Nucleus accumbens (tissue), 56 donors: ENCODE data around the gene LRIT1.
A peak's percentile ranks its signal among the peaks of the same experiment; 100 is the strongest.

Experiments used
- DNase-seq, 56 donors: peaks; one replicate each; lab custom pipeline; 2025; lab: John Stamatoyannopoulos, UW

LRIT1 gene

DNA sequence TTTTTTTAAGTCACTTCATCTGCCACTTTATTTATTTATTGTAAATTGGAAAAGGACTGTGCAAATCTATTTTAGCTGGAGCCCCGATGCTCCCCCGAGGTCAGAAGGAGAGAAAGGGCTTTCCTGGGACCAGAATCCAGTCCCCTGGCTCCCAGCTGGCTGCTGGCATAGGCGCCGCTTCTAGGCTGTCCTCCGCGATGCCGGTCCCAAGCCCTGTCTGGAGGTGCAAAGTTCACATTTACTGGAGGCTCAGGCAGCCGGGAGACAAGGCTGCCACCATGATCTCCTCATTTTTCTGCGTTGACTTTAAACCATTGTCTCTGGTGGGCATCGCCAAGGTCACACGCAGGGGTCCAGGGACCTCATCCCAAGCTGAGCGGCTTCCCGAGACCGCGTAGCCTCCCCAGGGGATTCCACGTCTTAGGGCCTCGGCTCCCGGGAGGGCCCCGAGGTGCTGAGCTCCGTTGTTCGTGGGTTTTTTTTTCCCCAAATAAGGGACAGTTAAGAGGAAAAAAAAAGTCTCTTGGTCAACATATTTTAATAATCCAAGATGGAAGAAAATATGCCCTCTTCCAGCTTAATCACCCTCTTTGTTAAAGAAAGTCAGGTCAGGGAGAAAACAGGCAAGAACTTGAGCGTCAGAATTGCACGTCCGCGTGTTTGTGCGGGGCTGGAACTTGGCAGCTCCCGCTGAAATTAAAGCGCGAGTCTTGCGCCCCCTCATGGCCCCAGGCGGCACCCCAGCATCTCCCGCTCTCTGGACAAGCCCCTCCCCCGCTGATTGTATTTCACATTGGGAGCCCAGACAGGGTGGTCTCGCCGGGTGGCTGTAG is 15.4 kb upstream of the LRIT1 start:
- DNase-seq, result peak in 39 of 56 donors; percentile 7 to 75 (median 36)

DNA sequence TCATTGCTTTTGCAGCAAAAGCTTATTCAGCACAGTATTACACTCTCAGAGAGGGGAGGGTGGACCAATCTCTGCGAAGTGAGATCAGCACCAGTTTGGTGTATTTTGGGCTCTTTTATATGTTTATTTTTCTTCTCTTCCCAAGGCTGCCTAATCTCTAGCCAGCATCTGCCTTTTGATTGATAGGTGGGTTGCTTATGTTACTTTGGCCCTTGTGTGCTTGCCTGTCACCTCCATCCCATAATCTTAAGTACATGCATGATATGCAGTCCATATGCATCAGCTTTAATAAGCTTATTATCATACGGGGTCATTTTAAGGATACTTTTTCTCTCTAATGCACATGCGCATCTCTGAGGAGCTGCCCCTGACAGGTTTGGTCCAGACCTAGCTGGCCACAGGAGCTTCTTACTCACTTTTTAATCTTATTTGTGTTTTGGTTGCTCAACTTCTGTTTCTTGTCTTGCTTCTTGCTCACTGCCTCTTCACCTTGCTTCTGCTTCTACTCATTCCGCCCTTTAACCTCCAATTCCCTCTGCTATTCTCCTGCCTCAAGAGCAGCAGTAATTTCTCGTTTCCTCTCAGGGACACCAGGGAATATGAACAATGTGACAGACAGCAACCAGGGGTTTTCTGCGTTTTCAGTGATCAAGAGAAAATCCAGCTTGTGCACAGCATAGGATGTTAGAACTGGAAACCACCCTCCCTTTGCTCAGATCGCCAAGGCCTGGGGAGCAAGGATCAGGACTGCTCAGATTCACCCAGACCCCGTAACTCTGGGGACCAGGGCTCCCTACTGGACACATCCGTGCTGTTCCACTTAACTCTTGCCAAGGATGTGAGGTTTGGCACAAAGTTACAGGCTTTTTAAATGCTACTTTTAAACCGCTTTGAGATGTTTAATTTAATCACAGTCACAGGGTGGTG is 13.5 kb upstream of the LRIT1 start:
- DNase-seq, result no peak

DNA sequence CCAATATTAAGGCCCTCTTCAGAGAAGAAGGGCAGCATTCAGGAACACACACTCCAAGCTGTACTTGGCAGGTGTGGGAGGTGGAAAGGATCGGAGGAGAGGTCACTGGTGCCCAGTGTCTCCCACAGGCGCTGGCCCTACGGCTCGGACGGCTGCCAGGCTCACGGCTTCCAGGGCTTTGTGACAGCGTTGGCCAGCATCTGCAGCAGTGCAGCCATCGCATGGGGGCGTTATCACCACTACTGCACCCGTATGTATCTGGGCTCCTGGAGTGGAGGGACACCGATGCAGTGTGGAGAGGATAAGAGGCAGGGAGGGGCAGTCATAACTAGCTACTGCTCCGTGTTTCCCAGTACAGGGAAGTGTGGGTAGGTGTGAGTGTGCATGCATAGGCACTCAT is 7.4 kb upstream of the LRIT1 start:
- peak in 2 of 56 donors; percentile 8 to 30 for DNase-seq

DNA sequence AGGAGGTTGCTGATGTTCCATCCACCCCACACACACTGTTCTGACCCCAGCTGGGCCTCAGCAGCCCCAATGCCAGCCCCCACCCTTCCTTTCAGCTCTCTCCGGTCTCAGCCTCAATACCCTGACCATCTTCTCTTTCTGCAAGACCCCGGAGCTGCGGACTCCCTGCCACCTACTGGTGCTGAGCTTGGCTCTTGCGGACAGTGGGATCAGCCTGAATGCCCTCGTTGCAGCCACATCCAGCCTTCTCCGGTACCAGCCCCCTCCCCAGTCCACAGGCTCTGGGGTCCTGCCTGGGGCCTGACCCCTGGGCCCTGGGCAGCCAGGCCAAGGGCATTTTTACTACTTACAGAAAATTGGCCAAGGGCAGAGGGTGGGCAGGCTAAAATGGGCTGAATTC is 6.2 kb upstream of the LRIT1 start:
- no peak for DNase-seq

DNA sequence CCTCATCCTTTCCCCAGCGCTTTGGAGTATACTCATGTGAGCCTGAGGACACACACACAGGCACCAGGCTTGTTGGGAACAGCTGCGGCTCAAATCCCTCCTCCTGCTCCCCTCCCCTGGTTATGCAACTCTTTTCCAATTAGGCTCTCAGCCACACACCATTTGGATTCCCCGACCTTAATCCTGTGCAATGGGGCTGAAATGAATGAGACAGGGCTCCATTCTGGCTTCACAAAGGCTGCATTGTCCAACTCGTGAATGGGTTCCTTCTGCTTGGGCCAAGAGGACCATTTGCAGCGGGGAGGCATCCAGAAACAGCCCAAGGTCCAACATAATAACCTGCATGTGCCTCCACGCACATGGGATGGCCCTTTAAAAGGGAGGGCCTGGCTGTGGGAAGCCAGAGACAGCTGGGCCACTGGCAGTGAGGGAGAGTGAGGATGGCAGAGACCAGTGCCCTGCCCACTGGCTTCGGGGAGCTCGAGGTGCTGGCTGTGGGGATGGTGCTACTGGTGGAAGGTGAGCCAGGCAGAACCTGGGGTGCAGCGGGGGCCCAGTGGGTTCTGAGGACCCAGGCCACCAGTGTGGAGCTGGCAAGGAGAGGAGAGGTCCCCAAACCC is 3.4 kb upstream of the LRIT1 start, which contains the start of gene RGR:
TSS of gene RGR (plus strand) at position 403 of the 620 bp plus-strand sequence. CDS start at position 441, 38 bp downstream.
- DNase-seq, result peak; percentile 37 to 98 (median 90)

DNA sequence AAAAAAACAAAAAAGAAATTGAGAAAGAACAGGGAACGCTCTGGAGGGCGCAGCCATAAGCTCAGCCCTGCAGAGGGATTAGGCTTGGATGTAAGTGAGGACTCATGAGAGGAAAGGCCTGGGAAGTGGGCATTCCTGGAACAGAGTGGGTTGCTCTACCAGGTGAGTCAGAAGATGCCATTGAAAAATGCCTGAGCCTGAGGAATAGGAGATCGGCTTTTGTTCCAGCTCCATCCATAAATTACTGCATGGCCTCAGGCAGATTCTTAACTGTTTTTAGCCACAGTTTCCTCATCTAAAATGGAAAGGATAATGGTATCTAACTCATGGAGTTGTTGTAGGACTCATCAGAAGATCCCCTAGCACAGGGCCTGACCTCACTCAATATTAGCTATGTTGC is 2.4 kb upstream of the LRIT1 start:
- DNase-seq, result no peak

DNA sequence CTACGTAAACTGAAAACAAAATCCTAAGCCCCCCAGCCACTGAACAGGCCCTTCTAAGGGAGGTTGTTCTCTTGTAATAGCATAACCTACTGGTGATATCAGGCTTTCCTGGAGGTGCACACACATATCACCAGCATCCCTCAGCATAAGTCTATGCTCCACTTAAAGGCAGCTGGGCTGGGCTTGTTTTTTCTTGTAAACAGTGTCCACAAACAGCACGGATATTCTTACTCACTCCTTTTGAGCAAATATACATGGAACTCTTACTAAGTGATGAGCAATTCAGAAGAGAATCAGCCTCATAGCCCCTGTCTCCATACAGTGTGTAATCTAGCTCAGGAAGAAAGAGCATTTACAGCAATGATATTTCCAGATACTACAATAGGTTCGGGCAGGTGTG is 2.4 kb downstream of the LRIT1 start:
- no peak for DNase-seq

DNA sequence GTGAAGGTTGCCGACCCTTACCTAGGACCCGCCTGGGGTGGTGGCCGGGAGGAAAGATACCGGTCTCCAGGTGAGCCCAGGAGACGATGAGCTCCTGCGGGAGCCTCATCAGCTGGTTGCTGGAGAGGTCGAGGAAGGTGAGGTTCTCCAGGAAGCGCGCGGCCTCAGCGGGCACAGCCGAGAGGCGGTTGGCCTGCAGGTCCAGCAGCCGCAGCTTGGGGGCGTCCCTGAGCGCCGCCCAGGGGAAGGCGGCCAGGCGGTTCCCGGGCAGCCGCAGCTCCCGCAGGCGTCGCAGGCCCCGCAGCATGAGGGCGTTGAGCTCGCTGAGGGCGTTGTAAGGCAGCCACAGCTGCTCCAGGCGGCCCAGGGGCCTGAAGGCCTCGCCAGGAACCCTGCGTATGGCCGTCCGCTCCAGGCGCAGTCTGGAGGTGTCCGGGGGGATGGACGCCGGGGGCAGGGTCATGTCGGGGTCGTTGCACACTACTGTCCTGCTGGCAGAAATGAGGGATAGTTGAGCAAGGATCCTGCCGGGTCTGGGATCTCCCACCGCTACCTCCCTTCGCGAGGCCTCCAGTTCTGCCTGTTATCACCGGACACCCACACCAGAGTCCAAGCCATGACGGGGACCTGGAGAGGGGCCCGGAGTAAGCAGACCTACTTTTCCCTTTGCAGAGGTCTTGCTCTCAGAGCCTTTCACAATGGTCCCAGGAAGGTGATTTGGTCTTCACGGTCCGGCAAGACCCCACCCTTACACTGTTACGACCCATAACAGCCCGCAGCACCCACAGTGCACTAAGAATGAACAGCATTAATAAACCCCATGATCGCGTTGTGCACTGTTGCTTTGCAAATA is 3.9 kb downstream of the LRIT1 start:
- DNase-seq, result no peak

DNA sequence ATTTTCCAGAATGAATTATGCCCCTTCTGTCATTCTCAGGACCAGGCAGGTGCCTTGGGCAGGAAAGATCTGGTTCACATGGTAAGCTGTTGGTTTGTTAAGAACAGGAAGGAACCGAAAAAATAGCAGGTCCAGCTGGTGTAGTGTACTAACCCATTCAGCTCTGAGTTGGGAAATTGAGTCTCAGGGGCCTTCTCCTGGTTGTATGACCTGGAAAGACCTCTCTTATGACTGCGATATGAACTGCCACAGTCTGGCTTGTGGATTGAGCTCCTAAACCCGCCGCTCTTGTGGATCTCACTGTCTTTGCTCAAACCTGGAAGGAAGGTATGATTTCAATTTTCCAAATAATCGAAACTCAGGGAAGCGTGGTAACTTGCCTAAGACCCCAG is 4.5 kb downstream of the LRIT1 start:
- no peak for DNase-seq

DNA sequence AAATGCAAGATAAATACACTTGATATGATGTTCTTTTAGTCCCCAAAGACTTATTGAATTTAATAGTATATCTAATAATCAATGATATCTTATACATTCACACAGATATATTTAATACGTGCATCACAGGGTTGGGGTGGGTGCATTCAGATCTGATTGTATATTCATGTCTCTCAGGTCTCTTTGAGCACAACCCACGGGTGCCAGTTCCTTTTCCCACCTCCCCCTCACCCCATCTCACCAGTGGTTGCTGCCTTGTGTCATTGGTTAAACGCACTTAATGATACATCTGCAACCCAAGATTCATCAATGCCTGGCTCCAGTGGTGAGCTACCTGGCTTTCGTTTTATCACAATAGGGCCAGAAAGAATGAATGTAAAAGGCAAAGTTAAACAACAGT is 6.2 kb downstream of the LRIT1 start:
- DNase-seq, result no peak

DNA sequence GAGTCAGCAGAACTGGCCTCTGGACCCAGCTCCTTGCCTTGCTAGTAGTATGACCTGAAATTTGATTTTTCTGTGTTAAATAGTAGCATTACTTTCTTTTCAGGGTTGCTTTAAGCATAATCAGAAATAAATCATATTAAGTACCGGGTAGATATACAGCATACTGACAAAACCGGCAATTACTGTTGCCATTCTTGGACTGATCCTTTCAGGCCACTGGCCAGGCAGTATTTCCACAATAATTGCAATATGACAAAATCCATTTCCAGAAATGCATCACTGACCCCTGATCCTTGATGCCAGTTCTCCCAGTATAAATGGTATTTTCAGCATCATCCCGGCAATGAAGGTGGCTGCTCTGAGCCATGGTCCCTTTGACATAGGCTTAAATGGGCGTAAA is 6.9 kb downstream of the LRIT1 start:
- DNase-seq, result no peak

DNA sequence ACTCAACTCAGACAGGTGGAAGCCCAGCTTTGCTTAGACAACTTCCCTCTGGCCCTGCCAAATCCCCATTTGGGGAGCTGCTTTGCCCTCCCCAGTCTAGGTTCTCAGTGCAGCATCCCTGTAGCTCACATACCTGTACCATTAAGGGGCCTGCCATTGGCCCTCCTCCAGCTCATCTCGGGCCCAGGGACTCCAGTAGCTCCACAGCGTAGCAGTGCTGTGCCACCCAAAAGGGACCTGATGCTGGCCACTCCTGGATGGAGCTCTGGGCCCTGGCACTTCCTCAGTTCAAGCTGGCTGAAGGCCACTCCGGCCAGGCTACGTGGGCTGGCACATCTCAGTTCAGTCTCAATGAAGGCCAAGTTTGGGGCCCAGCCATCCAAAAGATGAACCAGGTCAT is 7.4 kb downstream of the LRIT1 start:
- peak in 1 of 56 donors; percentile 8 for DNase-seq

DNA sequence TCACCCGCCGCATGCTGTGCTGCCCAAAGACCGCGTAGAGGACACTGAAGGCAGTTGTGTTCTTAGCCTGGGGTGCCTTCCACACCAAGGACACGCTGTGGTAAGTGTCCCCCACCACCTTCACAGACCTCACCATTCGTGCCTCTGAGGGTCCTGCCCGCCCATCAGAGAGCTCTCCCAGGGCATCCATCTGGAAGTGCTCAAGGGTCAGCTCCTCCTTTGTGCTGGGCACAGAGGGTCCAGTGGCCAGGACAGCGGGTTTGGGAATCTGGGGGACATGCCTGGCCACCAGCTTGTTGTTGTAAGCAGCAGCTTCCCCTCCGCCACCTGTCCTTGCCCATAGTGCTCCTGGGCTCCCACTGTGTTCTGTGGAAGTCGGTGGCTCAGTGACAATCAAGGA is 9.0 kb downstream of the LRIT1 start:
- no peak for DNase-seq

DNA sequence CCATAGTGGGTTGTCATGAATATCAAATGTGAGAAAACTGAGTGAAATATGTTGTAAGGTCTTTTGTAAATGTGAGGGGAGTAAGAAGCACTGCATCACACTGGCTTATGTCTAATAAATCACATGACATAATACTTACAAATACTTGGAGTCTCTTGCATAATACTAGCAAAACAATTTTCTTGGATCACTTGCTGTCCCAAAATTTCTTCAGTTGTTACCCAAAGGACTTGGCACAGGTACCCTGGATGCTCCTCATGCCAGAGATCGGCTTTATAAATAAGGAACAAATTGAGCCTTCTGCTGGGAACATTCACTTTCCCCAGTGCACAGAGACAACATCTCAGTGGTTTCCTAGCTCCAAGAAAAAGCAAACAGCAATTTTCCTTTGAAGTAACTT is 11.0 kb downstream of the LRIT1 start:
- DNase-seq, result no peak

DNA sequence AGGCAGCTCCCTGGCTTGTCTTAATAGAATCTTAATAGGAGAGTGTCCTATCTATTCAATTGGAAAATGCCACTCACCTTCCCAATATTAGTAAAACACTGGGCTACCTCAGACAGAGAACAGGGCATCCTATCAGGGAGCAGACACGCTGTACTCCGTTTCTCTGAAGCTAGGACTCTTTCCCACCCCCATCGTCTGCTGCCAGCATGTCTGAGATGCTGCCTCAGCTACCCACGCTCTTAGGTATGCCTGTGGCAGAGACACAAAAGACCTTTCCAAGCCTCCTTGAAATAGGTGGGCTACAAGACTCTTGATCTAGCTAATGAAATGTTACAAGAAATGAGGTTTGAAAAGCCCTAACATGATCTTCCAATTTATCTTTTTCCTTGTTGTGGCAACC is 13.5 kb downstream of the LRIT1 start:
- DNase-seq, result peak in 17 of 56 donors; percentile 6 to 64 (median 30)

DNA sequence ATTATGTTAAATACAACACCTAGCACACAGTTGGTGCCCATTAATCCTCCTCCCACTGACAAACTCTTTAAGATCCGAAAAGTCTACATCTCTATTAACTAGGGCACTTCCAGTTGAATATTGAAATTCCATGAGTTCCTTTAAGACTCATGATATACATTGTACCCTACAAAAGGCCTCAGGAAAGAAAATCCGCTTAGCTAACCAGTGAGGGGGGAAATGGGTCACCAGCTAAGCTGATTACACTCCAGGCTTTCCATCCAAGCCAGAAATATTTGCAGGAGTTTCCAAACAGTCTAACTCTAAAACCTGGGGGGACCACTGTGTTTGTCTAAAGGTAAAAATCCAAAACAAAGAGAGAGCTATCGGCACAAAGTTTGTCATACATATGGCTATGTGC is 14.7 kb downstream of the LRIT1 start:
- no peak for DNase-seq

DNA sequence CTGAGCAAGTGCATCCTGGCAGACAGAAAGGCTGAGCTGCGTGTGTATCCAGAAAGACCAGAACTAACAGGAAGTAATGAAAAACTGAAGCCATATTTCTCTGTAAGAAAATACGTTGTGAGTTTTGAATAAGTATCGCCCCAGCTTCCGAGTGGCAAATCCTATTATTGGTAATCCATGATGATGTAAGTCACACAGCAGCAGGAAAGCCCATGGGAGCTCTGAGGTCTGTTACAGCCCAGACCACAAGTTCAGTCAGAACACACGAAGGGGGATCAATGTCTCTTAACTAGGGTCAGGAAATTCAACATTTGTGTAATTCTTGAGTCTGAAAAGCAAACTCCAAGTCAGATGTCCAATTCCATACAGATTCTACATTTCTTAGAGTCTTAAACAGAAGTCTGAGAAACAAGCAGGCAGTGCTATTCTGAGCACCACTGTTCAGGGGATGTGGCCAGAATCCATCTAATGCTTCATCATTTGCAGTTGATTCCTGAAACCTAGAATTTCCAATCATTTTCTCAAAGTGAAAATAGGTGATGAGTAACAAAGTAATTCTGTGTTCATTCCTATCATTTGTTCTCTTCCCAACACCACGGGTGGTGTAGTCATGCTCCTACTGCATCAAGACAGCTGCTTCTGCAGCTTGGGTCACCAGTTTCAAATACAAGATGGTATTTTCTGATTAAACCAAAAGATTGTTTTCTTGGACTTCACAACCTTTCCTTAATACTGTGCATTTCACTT is 15.7 kb downstream of the LRIT1 start, which contains the start of gene LRIT2:
TSS of gene LRIT2 (minus strand) at position 118 of the 747 bp plus-strand sequence. CDS start at position 94, 24 bp downstream.
- no peak for DNase-seq

DNA sequence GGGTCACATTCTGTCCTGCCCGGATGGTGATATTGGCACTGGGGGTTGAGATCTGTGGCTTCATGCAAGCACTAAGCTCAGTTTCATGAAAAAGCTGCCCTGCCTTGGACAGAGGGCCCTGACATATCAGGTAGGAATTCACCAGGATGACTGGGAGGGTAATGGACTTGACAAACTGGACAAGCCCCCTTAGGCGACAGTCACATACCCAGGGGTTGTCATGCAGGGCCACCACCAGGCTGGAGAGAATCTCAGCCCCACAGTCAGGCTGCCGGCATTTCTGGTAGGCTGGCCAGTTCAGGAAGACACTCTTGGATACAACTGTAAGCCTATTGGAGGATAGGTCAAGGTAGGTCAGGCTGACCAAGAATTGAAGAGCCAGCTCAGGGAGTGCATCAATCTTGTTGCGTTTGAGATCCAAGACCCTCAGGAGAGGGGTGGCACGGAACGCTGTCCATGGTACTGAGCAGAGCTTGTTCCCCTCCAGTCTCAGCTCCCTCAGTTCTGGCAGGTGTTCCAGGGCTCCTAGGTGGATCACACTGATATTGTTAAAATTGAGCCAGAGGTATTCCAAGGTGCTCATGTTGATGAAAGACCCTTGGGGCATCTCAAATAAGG is 16.8 kb downstream of the LRIT1 start:
- DNase-seq, result no peak

DNA sequence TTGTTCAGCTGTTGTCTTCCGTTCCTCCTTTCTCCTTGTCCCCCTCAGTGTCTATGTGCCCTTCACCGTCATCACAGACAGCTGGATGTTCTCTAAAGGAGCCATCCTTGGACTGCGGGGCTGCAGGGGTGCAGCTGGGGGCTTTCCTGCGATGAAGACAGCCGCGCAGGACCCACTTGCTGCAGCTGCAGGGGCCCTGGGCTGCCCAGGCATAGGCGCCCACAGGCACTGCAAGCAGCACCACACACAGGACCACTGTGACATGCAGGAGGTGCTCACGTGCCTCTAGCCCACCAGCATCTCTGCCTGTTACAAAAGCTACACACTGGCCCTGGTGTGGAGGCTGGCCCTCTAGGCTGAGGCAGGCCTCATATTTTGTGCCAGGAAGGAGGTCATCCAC is 19.4 kb downstream of the LRIT1 start:
- no peak for DNase-seq
